Putamen (tissue), 1 donor: ENCODE data around the gene BCR.

Experiments
- DNase-seq: peaks from one replicate; pipeline ENCODE4 v3.0.0-alpha.2; 2016; ENCODE audit warnings: low spot score

The BCR gene

GRCh38 chr22:23151827-23152226, 28.5 kb upstream of the BCR start:
- DNase-seq: no peak

- no peak for DNase-seq
Measured at GRCh38 chr22:23152238-23153114, 27.8 kb upstream of the BCR start.

- no peak for DNase-seq
Measured at GRCh38 chr22:23153994-23154393, 26.3 kb upstream of the BCR start.

- no peak for DNase-seq
Measured at GRCh38 chr22:23154461-23154860, 25.8 kb upstream of the BCR start.

GRCh38 chr22:23155143-23155542, 25.2 kb upstream of the BCR start:
- no peak for DNase-seq

- DNase-seq: no peak
Measured at GRCh38 chr22:23155831-23156230, 24.5 kb upstream of the BCR start.

GRCh38 chr22:23156286-23156685, 24.0 kb upstream of the BCR start:
- no peak for DNase-seq

GRCh38 chr22:23157560-23158515, 22.5 kb upstream of the BCR start:
- no peak for DNase-seq

- no peak for DNase-seq
Measured at GRCh38 chr22:23158516-23159290, 21.6 kb upstream of the BCR start.

- no peak for DNase-seq
Measured at GRCh38 chr22:23159291-23159630, 21.0 kb upstream of the BCR start.

- DNase-seq: no peak
Measured at GRCh38 chr22:23161029-23161428, 19.3 kb upstream of the BCR start.

- DNase-seq: no peak
Measured at GRCh38 chr22:23161574-23161973, 18.7 kb upstream of the BCR start.

GRCh38 chr22:23163665-23164064, 16.6 kb upstream of the BCR start:
- peak; percentile 77 for DNase-seq

- no peak for DNase-seq
Measured at GRCh38 chr22:23164091-23164490, 16.2 kb upstream of the BCR start.

GRCh38 chr22:23166042-23166831, 14.1 kb upstream of the BCR start:
- DNase-seq: no peak

- DNase-seq: no peak
Measured at GRCh38 chr22:23166841-23167616, 13.3 kb upstream of the BCR start.

GRCh38 chr22:23168391-23169042, 11.8 kb upstream of the BCR start:
- no peak for DNase-seq

GRCh38 chr22:23169043-23169406, 11.3 kb upstream of the BCR start:
- DNase-seq: no peak

GRCh38 chr22:23175817-23176644, 4.3 kb upstream of the BCR start:
- DNase-seq: no peak
